T-helper 22 cell (primary cell): ENCODE results near the gene A1CF.

Source experiments
- DNase-seq: peaks from one replicate; pipeline ENCODE4 v3.0.0-alpha.2; 2020; ENCODE audit warnings: low read depth

The A1CF gene

GRCh38 chr10:50862719-50863118 is 22.7 kb downstream of the A1CF start:
- DNase-seq: no peak

- no peak for DNase-seq
Measured at GRCh38 chr10:50861370-50861769, 24.1 kb downstream of the A1CF start.

GRCh38 chr10:50857579-50857978 is 27.8 kb downstream of the A1CF start:
- DNase-seq: no peak

- DNase-seq: no peak
Measured at GRCh38 chr10:50855461-50855860, 30.0 kb downstream of the A1CF start.

- DNase-seq: no peak
Measured at GRCh38 chr10:50855015-50855414, 30.4 kb downstream of the A1CF start.

GRCh38 chr10:50853557-50853956 is 31.9 kb downstream of the A1CF start:
- no peak for DNase-seq

GRCh38 chr10:50851884-50852671 is 33.3 kb downstream of the A1CF start:
- no peak for DNase-seq

GRCh38 chr10:50850578-50851230 is 34.7 kb downstream of the A1CF start:
- DNase-seq: no peak

- no peak for DNase-seq
Measured at GRCh38 chr10:50846753-50847152, 38.7 kb downstream of the A1CF start.

GRCh38 chr10:50837095-50837494 is 48.3 kb downstream of the A1CF start:
- no peak for DNase-seq

- DNase-seq: no peak
Measured at GRCh38 chr10:50832171-50832751, 53.2 kb downstream of the A1CF start.

- DNase-seq: no peak
Measured at GRCh38 chr10:50830066-50830465, 55.4 kb downstream of the A1CF start.

GRCh38 chr10:50824782-50825181 is 60.6 kb downstream of the A1CF start:
- DNase-seq: no peak

GRCh38 chr10:50823789-50824188 is 61.6 kb downstream of the A1CF start:
- DNase-seq: no peak

GRCh38 chr10:50809596-50809995 is 75.8 kb downstream of the A1CF start:
- no peak for DNase-seq

- DNase-seq: no peak
Measured at GRCh38 chr10:50807851-50808776, 77.3 kb downstream of the A1CF start.

- no peak for DNase-seq
Measured at GRCh38 chr10:50805981-50806622, 79.3 kb downstream of the A1CF start.

- DNase-seq: no peak
Measured at GRCh38 chr10:50799595-50799994, 85.8 kb downstream of the A1CF start.

- no peak for DNase-seq
Measured at GRCh38 chr10:50798297-50798696, 87.1 kb downstream of the A1CF start.

GRCh38 chr10:50796693-50797092 is 88.7 kb downstream of the A1CF start:
- DNase-seq: no peak

- no peak for DNase-seq
Measured at GRCh38 chr10:50794490-50794889, 90.9 kb downstream of the A1CF start.
